Measurements from ENCODE around the gene SYCP3.

Gene SYCP3

GRCh38 chr12:101738920-101739665, at the start of gene SYCP3:
SYCP3 (minus strand) TSS chr12:101739462; CDS start chr12:101737935, 1,527 bp downstream.
- Histone ChIP-seq H3K27me3 (ENCODE audit: insufficient read depth, low read depth, severe bottlenecking) (no peaks in the 10 kb centered on the region), H3K4me3 (ENCODE audit: low read depth, low read length) (no peak within 1 kb of the TSS), H3K9me3 (ENCODE audit: severe bottlenecking) (no peaks in the 10 kb centered on the region), H3K36me3 (peaks cover under 1% of the 10 kb centered on the region), H3K27ac (no peak within 1 kb of the TSS)
- DNase-seq: no peak
- no peak for TF ChIP-seq CTCF (IDR thresholded peaks at IDR 0.05; ENCODE audit: low read depth, low read length)

GRCh38 chr12:101785671-101786070, 46.4 kb upstream of the SYCP3 start:
- no peak overlapping the region for H3K27ac ChIP-seq
- H3K4me3 ChIP-seq (ENCODE audit: low read depth, low read length): no peak overlapping the region
- no peak for DNase-seq
- H3K36me3 ChIP-seq: no peaks in the 10 kb centered on the region
- no peaks in the 10 kb centered on the region for H3K27me3 ChIP-seq (ENCODE audit: insufficient read depth, low read depth, severe bottlenecking)
- H3K9me3 ChIP-seq (ENCODE audit: severe bottlenecking): no peaks in the 10 kb centered on the region
- no peak for TF ChIP-seq CTCF (IDR thresholded peaks at IDR 0.05; ENCODE audit: low read depth, low read length)

GRCh38 chr12:101784376-101784775, 45.1 kb upstream of the SYCP3 start:
- no peak overlapping the region for H3K27ac ChIP-seq
- H3K4me3 ChIP-seq (ENCODE audit: low read depth, low read length): no peak overlapping the region
- no peaks in the 10 kb centered on the region for H3K27me3 ChIP-seq (ENCODE audit: insufficient read depth, low read depth, severe bottlenecking)
- TF ChIP-seq CTCF (IDR thresholded peaks at IDR 0.05; ENCODE audit: low read depth, low read length): no peak
- no peak for DNase-seq
- no peaks in the 10 kb centered on the region for H3K9me3 ChIP-seq (ENCODE audit: severe bottlenecking)
- H3K36me3 ChIP-seq: no peaks in the 10 kb centered on the region

GRCh38 chr12:101783838-101784237, 44.6 kb upstream of the SYCP3 start:
- Histone ChIP-seq H3K36me3 (no peaks in the 10 kb centered on the region), H3K9me3 (ENCODE audit: severe bottlenecking) (no peaks in the 10 kb centered on the region), H3K27me3 (ENCODE audit: insufficient read depth, low read depth, severe bottlenecking) (no peaks in the 10 kb centered on the region), H3K4me3 (ENCODE audit: low read depth, low read length) (no peak overlapping the region), H3K27ac (no peak overlapping the region)
- TF ChIP-seq CTCF (IDR thresholded peaks at IDR 0.05; ENCODE audit: low read depth, low read length): no peak
- DNase-seq: no peak

- no peak for DNase-seq
- H3K4me3 ChIP-seq (ENCODE audit: low read depth, low read length): no peak overlapping the region
- no peaks in the 10 kb centered on the region for H3K27me3 ChIP-seq (ENCODE audit: insufficient read depth, low read depth, severe bottlenecking)
- no peaks in the 10 kb centered on the region for H3K36me3 ChIP-seq
- TF ChIP-seq CTCF (IDR thresholded peaks at IDR 0.05; ENCODE audit: low read depth, low read length): no peak
- H3K9me3 ChIP-seq (ENCODE audit: severe bottlenecking): no peaks in the 10 kb centered on the region
- no peak overlapping the region for H3K27ac ChIP-seq
These were observed 43.9 kb upstream of the SYCP3 start for GRCh38 chr12:101783150-101783549.

- Histone ChIP-seq H3K36me3 (no peaks in the 10 kb centered on the region), H3K27me3 (ENCODE audit: insufficient read depth, low read depth, severe bottlenecking) (no peaks in the 10 kb centered on the region)
- no peak for DNase-seq
These were observed 43.0 kb upstream of the SYCP3 start for GRCh38 chr12:101782273-101782731.

More at GRCh38 chr12:101782273-101782731, 43.0 kb upstream of the SYCP3 start:
- no peak for TF ChIP-seq CTCF (IDR thresholded peaks at IDR 0.05; ENCODE audit: low read depth, low read length)
- Histone ChIP-seq H3K9me3 (ENCODE audit: severe bottlenecking) (no peaks in the 10 kb centered on the region), H3K27ac (no peak overlapping the region), H3K4me3 (ENCODE audit: low read depth, low read length) (no peak overlapping the region)

Data from WERI-Rb-1 (cell line).